B cell (primary cell): ENCODE results near the gene IGSF1. TPM values are rescaled to one million over a fixed set of nuclear protein-coding genes. Genes with fewer than 3 reads are reported as not detected.

Experiments
- ATAC-seq: fragments of 200-7000 bp; cut with Tn5 transposase; one replicate; pipeline ENCODE4 v1.10.0; 2021; ENCODE audit warnings: low read depth, mild to moderate bottlenecking, moderate number of reproducible peaks, moderate library complexity
- CTCF ChIA-PET: fragments of 350-600 bp; sonication (Branson Sonifier 250); formaldehyde crosslinking; loops from one replicate; lab custom pipeline; 2021; ENCODE audit warnings: antibody characterized with exemption, inconsistent platforms; lab: Charles Lee
- POLR2A ChIA-PET: fragments of 350-600 bp; sonication (Branson Sonifier 250); formaldehyde crosslinking; loops from one replicate; lab custom pipeline; 2021; ENCODE audit warnings: antibody characterized with exemption; lab: Charles Lee
- DNase-seq: peaks from one replicate; pipeline ENCODE4 v3.0.0; 2013
- H2AFZ ChIP-seq: 2 replicates; pipeline ENCODE4 v1.6.1; 2012; ENCODE audit warnings: mild to moderate bottlenecking, low read depth, low read length; ENCODE audit not compliant: insufficient read depth, poor library complexity, severe bottlenecking
- H3K27ac ChIP-seq, 2 donors: 1 replicate in 1 of 2; 2 replicates in 1 of 2; pipeline ENCODE4 v1.5.1; 2012 to 2013; ENCODE audit warnings: low read length in 2 of 2, mild to moderate bottlenecking in 2 of 2, moderate library complexity in 1 of 2
- H3K27me3 ChIP-seq, 4 experiments: fragments of 200-600 bp in 1 of 4; sonication (generic) in 1 of 4; replicated peaks in 1 of 4; 1 replicate in 2 of 4; 2 replicates in 2 of 4; pipeline versions ENCODE4 v1.6.1 to v1.7.0; 2013 to 2016; ENCODE audit warnings: low read length in 3 of 4, mild to moderate bottlenecking in 2 of 4, mixed read lengths in 1 of 4, moderate library complexity in 1 of 4; ENCODE audit not compliant: insufficient read depth in 4 of 4, control insufficient read depth in 3 of 4; ENCODE audit errors: control extremely low read depth in 1 of 4
- H3K36me3 ChIP-seq, 2 experiments: replicated peaks in 1 of 2; 1 replicate in 1 of 2; 2 replicates in 1 of 2; pipeline versions ENCODE4 v1.6.1 to v1.7.1; 2013; ENCODE audit warnings: low read length in 1 of 2; ENCODE audit not compliant: insufficient read depth in 2 of 2, control insufficient read depth in 1 of 2; ENCODE audit errors: control extremely low read depth in 1 of 2, extremely low read depth in 1 of 2
- H3K4me1 ChIP-seq, 2 donors: fragments of 200-600 bp in 1 of 2; sonication (generic) in 1 of 2; 1 replicate in 1 of 2; 2 replicates in 1 of 2; pipeline versions ENCODE4 v1.5.1 to v1.6.1; 2013 to 2017; ENCODE audit warnings: low read length in 2 of 2; ENCODE audit not compliant: control insufficient read depth in 2 of 2, insufficient read depth in 2 of 2
- H3K4me2 ChIP-seq: replicated peaks from 2 replicates; pipeline ENCODE3; 2012; ENCODE audit warnings: mild to moderate bottlenecking, low read depth, low read length; ENCODE audit not compliant: poor library complexity, severe bottlenecking
- H3K4me3 ChIP-seq, 5 experiments: fragments of 200-600 bp in 1 of 5; sonication (generic) in 1 of 5; 1 replicate in 3 of 5; 2 replicates in 2 of 5; pipeline versions ENCODE4 v1.5.1 to v1.7.0; 2011 to 2016; ENCODE audit warnings: low read length in 4 of 5, mild to moderate bottlenecking in 4 of 5, low read depth in 2 of 5, control low read depth in 1 of 5, moderate library complexity in 1 of 5; ENCODE audit not compliant: insufficient read depth in 1 of 5; ENCODE audit errors: control extremely low read depth in 1 of 5, extremely low read depth in 1 of 5
- H3K79me2 ChIP-seq: fragments of 200-600 bp; sonication (generic); one replicate; pipeline ENCODE4 v1.6.0; 2016; ENCODE audit warnings: low read length; ENCODE audit not compliant: control insufficient read depth, insufficient read depth
- H3K9ac ChIP-seq: fragments of 200-600 bp; sonication (generic); 2 replicates; pipeline ENCODE4 v1.6.1; 2017; ENCODE audit warnings: mild to moderate bottlenecking, low read length, moderate library complexity
- H3K9me3 ChIP-seq, 3 donors: one replicate each; pipeline versions ENCODE4 v1.6.1 to v1.7.1; 2013; ENCODE audit warnings: low read length in 2 of 3; ENCODE audit not compliant: control insufficient read depth in 2 of 3, insufficient read depth in 1 of 3; ENCODE audit errors: control extremely low read depth in 1 of 3
- H4K20me1 ChIP-seq: 2 replicates; pipeline ENCODE4 v1.6.0; 2012; ENCODE audit warnings: mild to moderate bottlenecking, low read length; ENCODE audit not compliant: insufficient read depth, control insufficient read depth, poor library complexity, severe bottlenecking
- H3K27ac Mint-ChIP-seq: one replicate; pipeline ENCODE4 v1.8.0; 2021; ENCODE audit warnings: mixed read lengths
- H3K27me3 Mint-ChIP-seq: one replicate; pipeline ENCODE4 v1.8.0; 2021; ENCODE audit warnings: mixed read lengths
- H3K4me1 Mint-ChIP-seq: one replicate; pipeline ENCODE4 v1.8.0; 2021; ENCODE audit warnings: mixed read lengths
- H3K4me3 Mint-ChIP-seq: one replicate; pipeline ENCODE4 v1.8.0; 2021; ENCODE audit warnings: mixed read lengths
- H3K9me3 Mint-ChIP-seq: one replicate; pipeline ENCODE4 v1.8.0; 2022; ENCODE audit warnings: mixed read lengths; ENCODE audit not compliant: insufficient read depth
- EZH2 ChIP-seq: IDR thresholded peaks from 2 replicates; pipeline ENCODE4 v1.6.1; 2012; ENCODE audit warnings: borderline replicate concordance, low read depth, mild to moderate bottlenecking, moderate library complexity, low read length; ENCODE audit not compliant: insufficient read depth, poor library complexity, severe bottlenecking
- WGBS: methylation state at CpG from one replicate; pipeline ENCODE4 v1.1.5; 2013; ENCODE audit warnings: missing lambda C conversion rate; ENCODE audit not compliant: insufficient coverage; 5-methylcytosine and 5-hydroxymethylcytosine counted together
- intact Hi-C: fragments of 100-400 bp; cut with micrococcal nuclease; formaldehyde crosslinking; loops from one replicate; pipeline ENCODE4 v1.10.0; 2022
- polyA plus RNA-seq: library from polyadenylated mRNA; depleted of rRNA; stranded (reverse); fragments of >200 nt; gene quantifications from 2 replicates; pipeline ENCODE4 v1.2.3, GENCODE V29; 2012
- total RNA-seq, 2 donors: library from RNA; stranded (reverse); fragments of 120-200 nt in 1 of 2; gene quantifications; 1 replicate in 1 of 2; 2 replicates in 1 of 2; pipeline versions ENCODE4 v1.2.3 to v1.2.4, GENCODE V29; 2013 to 2022
- TF ChIP-seq, protein P1 (sequence below): fragments of 200-600 bp; IDR thresholded peaks from one replicate; pipeline ENCODE4 v1.8.0; 2022; ENCODE audit warnings: antibody characterized with exemption, mild to moderate bottlenecking

IGSF1 gene
- total and polyA plus RNA-seq, 2 donors (not counting 1 experiment from before 2014, with no cell fraction given), result not detected

GRCh38 chrX:131271826-131272225 lies 17.3 kb downstream of the IGSF1 start:
- Histone ChIP-seq H3K9ac (no peak overlapping the region), H3K9me3 (no peaks in the 10 kb centered on the region), H3K79me2 (no peaks in the 10 kb centered on the region), H2AFZ (no peak overlapping the region), H3K4me2 (no peak overlapping the region), H3K27me3 (no peaks in the 10 kb centered on the region), H3K27ac (no peak overlapping the region), H3K36me3 (no peaks in the 10 kb centered on the region), H3K4me1 (no peaks in the 10 kb centered on the region), H4K20me1 (no peaks in the 10 kb centered on the region), H3K4me3 (no peak overlapping the region)
- POLR2A ChIA-PET, result no interaction called here
- no peaks in the 10 kb centered on the region for H3K27me3 Mint-ChIP-seq
- H3K9me3 Mint-ChIP-seq, result no peaks in the 10 kb centered on the region
- H3K4me1 Mint-ChIP-seq, result no peaks in the 10 kb centered on the region
- no peak overlapping the region for H3K27ac Mint-ChIP-seq
- intact Hi-C loops, result no loop called here
- TF ChIP-seq, protein P1, sequence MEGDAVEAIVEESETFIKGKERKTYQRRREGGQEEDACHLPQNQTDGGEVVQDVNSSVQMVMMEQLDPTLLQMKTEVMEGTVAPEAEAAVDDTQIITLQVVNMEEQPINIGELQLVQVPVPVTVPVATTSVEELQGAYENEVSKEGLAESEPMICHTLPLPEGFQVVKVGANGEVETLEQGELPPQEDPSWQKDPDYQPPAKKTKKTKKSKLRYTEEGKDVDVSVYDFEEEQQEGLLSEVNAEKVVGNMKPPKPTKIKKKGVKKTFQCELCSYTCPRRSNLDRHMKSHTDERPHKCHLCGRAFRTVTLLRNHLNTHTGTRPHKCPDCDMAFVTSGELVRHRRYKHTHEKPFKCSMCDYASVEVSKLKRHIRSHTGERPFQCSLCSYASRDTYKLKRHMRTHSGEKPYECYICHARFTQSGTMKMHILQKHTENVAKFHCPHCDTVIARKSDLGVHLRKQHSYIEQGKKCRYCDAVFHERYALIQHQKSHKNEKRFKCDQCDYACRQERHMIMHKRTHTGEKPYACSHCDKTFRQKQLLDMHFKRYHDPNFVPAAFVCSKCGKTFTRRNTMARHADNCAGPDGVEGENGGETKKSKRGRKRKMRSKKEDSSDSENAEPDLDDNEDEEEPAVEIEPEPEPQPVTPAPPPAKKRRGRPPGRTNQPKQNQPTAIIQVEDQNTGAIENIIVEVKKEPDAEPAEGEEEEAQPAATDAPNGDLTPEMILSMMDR, result no peak
- no peak for TF ChIP-seq EZH2
- ATAC-seq, result no peak
- CTCF ChIA-PET, result no interaction called here
- no peak overlapping the region for H3K4me3 Mint-ChIP-seq
- DNase-seq, result no peak
- no CpG with 5 or more reads among the region's 3 CpGs for WGBS

DNA sequence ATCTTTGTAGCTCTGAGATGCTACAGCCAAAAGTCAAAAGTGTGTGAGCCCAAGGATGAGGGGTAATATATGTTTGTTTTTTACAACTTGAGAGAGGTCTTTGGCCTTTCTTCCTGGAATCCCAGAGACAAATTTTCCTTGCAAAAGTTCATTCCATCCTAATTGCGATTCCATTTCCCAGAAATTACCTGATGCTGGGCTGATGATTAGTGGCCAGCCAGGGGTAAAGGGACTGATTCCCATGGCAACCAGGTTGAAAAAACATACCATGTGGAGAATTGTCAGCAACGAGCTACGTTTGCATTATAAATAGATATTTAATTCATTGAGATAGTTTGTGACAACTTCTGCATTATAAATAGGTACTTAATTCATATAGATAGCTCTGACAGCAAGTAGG lies 17.8 kb downstream of the IGSF1 start:
- intact Hi-C loops, result no loop called here
- POLR2A ChIA-PET, result no interaction called here
- Mint-ChIP-seq H3K9me3 (no peaks in the 10 kb centered on the region), H3K27me3 (no peaks in the 10 kb centered on the region), H3K4me3 (no peak overlapping the region), H3K4me1 (no peaks in the 10 kb centered on the region), H3K27ac (no peak overlapping the region)
- Histone ChIP-seq H3K9me3 (no peaks in the 10 kb centered on the region), H3K4me3 (no peak overlapping the region), H3K36me3 (no peaks in the 10 kb centered on the region), H3K27ac (no peak overlapping the region), H3K4me2 (no peak overlapping the region), H2AFZ (no peak overlapping the region), H3K79me2 (no peaks in the 10 kb centered on the region), H4K20me1 (no peaks in the 10 kb centered on the region), H3K4me1 (no peaks in the 10 kb centered on the region), H3K27me3 (no peaks in the 10 kb centered on the region), H3K9ac (no peak overlapping the region)
- TF ChIP-seq EZH2, result no peak
- TF ChIP-seq, protein P1, result no peak
- WGBS, result no CpG with 5 or more reads among the region's 3 CpGs
- no peak for ATAC-seq
- no peak for DNase-seq
- CTCF ChIA-PET, result no interaction called here
